Suprapubic skin (tissue), 4 donors: ENCODE results near the gene CMTR2. TPM values are rescaled to one million over a fixed set of nuclear protein-coding genes. Genes with fewer than 3 reads are reported as not detected.

Experiments used
- DNase-seq, 2 donors: peaks; one replicate each; pipeline ENCODE4 v3.0.0-alpha.2; 2019; ENCODE audit warnings: low spot score in 2 of 2
- H3K27ac ChIP-seq: fragments of 200-600 bp; sonication (generic); one replicate; pipeline ENCODE4 v1.5.1; 2019
- H3K27me3 ChIP-seq: fragments of 200-600 bp; sonication (generic); one replicate; pipeline ENCODE4 v1.5.1; 2019
- H3K36me3 ChIP-seq: fragments of 200-600 bp; sonication (generic); one replicate; pipeline ENCODE4 v1.5.1; 2019
- H3K4me1 ChIP-seq: fragments of 200-600 bp; sonication (generic); one replicate; pipeline ENCODE4 v1.5.1; 2019
- H3K4me3 ChIP-seq: fragments of 200-600 bp; sonication (generic); one replicate; pipeline ENCODE4 v1.5.1; 2019; ENCODE audit warnings: mild to moderate bottlenecking
- H3K9me3 ChIP-seq: fragments of 200-600 bp; sonication (generic); one replicate; pipeline ENCODE4 v1.5.1; 2019
- EP300 ChIP-seq: sonication (generic); formaldehyde crosslinking; IDR thresholded peaks from one replicate; pipeline ENCODE4 v1.6.1; 2017; ENCODE audit warnings: antibody characterized with exemption
- POLR2A ChIP-seq, 2 donors: fragments of 450-650 bp; IDR thresholded peaks; one replicate each; pipeline ENCODE4 v1.6.1; 2017; ENCODE audit warnings: antibody characterized with exemption in 2 of 2, mild to moderate bottlenecking in 2 of 2, moderate library complexity in 2 of 2
- POLR2AphosphoS5 ChIP-seq, 3 donors: sonication (generic); formaldehyde crosslinking; IDR thresholded peaks; one replicate each; pipeline ENCODE4 v1.6.1; 2017; ENCODE audit warnings: antibody characterized with exemption in 3 of 3
- WGBS: methylation state at CpG from one replicate; pipeline ENCODE4 v1.1.5; 2018; 5-methylcytosine and 5-hydroxymethylcytosine counted together
- total RNA-seq, 4 donors: library from RNA; depleted of rRNA; stranded (reverse); fragments of >200 nt; gene quantifications; one replicate each; pipeline ENCODE4 v1.1.0, GENCODE V29; 2016
- TF ChIP-seq, protein P1 (sequence below), 2 donors: fragments of 200-600 bp in 1 of 2; fragments of 450-650 bp in 1 of 2; sonication (generic) in 1 of 2; IDR thresholded peaks; one replicate each; pipeline ENCODE4 v1.5.1; 2016 to 2019; ENCODE audit warnings: antibody characterized with exemption in 2 of 2, mild to moderate bottlenecking in 1 of 2, moderate library complexity in 1 of 2

The CMTR2 gene
- total RNA-seq, 4 donors from 2014 or later, result 17.9 to 21.3 (median 19.6) TPM

GRCh38 chr16:71260995-71261394, 28.2 kb downstream of the CMTR2 start:
- Histone ChIP-seq H3K27me3 (no peaks in the 10 kb centered on the region), H3K4me3 (no peak overlapping the region), H3K27ac (no peak overlapping the region), H3K9me3 (no peaks in the 10 kb centered on the region), H3K36me3 (no peaks in the 10 kb centered on the region), H3K4me1 (no peaks in the 10 kb centered on the region)
- DNase-seq, result no peak
- TF ChIP-seq POLR2A (IDR thresholded peaks at IDR 0.05) (no peak), POLR2AphosphoS5 (IDR thresholded peaks at IDR 0.05) (no peak), EP300 (no peak)
- TF ChIP-seq, protein P1, sequence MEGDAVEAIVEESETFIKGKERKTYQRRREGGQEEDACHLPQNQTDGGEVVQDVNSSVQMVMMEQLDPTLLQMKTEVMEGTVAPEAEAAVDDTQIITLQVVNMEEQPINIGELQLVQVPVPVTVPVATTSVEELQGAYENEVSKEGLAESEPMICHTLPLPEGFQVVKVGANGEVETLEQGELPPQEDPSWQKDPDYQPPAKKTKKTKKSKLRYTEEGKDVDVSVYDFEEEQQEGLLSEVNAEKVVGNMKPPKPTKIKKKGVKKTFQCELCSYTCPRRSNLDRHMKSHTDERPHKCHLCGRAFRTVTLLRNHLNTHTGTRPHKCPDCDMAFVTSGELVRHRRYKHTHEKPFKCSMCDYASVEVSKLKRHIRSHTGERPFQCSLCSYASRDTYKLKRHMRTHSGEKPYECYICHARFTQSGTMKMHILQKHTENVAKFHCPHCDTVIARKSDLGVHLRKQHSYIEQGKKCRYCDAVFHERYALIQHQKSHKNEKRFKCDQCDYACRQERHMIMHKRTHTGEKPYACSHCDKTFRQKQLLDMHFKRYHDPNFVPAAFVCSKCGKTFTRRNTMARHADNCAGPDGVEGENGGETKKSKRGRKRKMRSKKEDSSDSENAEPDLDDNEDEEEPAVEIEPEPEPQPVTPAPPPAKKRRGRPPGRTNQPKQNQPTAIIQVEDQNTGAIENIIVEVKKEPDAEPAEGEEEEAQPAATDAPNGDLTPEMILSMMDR (IDR thresholded peaks at IDR 0.05), result no peak

DNA sequence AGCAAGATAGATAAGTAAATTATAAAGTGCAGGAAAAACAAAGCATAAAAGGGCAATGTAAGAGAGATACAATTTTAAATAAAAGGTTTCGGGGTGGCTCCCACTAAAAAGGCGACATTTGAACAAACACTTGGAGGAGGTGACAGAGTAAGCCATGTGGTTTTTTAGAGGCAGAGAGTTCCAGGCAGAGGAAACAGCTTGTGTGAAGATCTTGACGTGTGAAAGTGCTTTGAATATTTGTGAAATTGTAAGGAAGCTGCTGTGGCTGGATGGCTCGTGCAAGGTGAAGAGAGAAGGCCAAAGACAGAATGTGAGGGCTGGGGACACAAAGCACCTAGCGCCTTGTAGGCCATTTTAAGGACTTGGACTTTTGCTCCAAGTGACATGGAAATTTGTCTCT, 30.1 kb downstream of the CMTR2 start:
- Histone ChIP-seq H3K27ac (no peak overlapping the region), H3K4me1 (no peaks in the 10 kb centered on the region), H3K27me3 (no peaks in the 10 kb centered on the region), H3K9me3 (no peaks in the 10 kb centered on the region), H3K36me3 (no peaks in the 10 kb centered on the region), H3K4me3 (no peak overlapping the region)
- TF ChIP-seq POLR2A (IDR thresholded peaks at IDR 0.05) (no peak), POLR2AphosphoS5 (IDR thresholded peaks at IDR 0.05) (no peak), EP300 (no peak)
- TF ChIP-seq, protein P1 (IDR thresholded peaks at IDR 0.05), result no peak
- no peak for DNase-seq
- WGBS, result 86% methylated on average over 5 of the region's 5 CpGs

GRCh38 chr16:71258372-71258771, 30.8 kb downstream of the CMTR2 start:
- 79% methylated on average over 1 of the region's 1 CpG for WGBS

DNA sequence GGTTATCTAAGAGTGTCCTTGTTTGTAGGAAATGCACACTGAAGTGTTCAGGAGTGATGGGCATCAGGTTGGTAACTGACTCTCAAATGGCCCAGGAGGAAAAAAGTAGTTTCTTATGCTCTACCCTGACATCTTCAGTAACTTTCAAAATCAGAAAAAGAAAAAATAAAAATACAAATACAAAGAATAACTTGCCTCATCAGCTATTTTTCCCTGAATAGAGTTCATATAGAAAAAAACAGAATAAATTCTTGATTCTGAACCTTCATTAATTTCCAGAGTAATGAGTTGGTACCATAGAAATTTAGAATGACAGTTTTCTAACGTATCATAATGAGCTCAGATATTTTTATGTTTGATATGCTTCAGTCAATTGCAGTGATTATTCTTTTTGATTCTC, 31.4 kb downstream of the CMTR2 start:
- no peak for TF ChIP-seq EP300
- no peak for TF ChIP-seq POLR2AphosphoS5 (IDR thresholded peaks at IDR 0.05)
- TF ChIP-seq, protein P1 (IDR thresholded peaks at IDR 0.05), result no peak
- TF ChIP-seq POLR2A (IDR thresholded peaks at IDR 0.05), result no peak
- H3K27me3 ChIP-seq, result no peaks in the 10 kb centered on the region
- H3K9me3 ChIP-seq, result no peaks in the 10 kb centered on the region
- WGBS, result 81% methylated on average over 1 of the region's 1 CpG
- no peak overlapping the region for H3K4me3 ChIP-seq
- no peak for DNase-seq
- H3K27ac ChIP-seq, result no peak overlapping the region
- H3K36me3 ChIP-seq, result no peaks in the 10 kb centered on the region
- H3K4me1 ChIP-seq, result no peaks in the 10 kb centered on the region

More at GRCh38 chr16:71258372-71258771, 30.8 kb downstream of the CMTR2 start:
- no peak for DNase-seq
- no peaks in the 10 kb centered on the region for H3K27me3 ChIP-seq
- no peak overlapping the region for H3K27ac ChIP-seq
- TF ChIP-seq POLR2AphosphoS5 (IDR thresholded peaks at IDR 0.05) (no peak), EP300 (no peak), POLR2A (IDR thresholded peaks at IDR 0.05) (no peak)
- TF ChIP-seq, protein P1 (IDR thresholded peaks at IDR 0.05), result no peak
- H3K9me3 ChIP-seq, result no peaks in the 10 kb centered on the region
- H3K36me3 ChIP-seq, result no peaks in the 10 kb centered on the region
- no peaks in the 10 kb centered on the region for H3K4me1 ChIP-seq
- no peak overlapping the region for H3K4me3 ChIP-seq

DNA sequence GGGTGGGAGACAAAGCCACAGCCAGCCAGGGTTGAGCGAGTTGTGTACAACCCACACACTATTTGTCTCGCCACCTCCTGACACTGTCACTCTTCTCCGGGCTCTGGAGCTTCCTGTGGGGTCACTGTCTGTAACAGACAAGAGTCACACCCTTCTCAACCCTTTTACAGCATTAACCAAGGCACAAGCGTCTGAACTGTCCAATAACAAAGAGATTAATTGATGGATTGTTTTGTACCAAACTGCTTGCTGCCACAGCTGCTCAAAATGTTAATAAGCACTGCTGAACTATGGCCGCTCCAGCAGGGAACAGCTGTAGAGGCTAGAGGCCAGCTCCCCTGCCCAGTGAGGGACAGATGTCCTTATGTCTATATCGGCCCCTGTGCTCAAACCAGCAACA, 33.5 kb downstream of the CMTR2 start:
- H3K27ac ChIP-seq, result no peak overlapping the region
- H3K4me1 ChIP-seq, result no peaks in the 10 kb centered on the region
- H3K4me3 ChIP-seq, result no peak overlapping the region
- no peaks in the 10 kb centered on the region for H3K36me3 ChIP-seq
- no peaks in the 10 kb centered on the region for H3K9me3 ChIP-seq
- TF ChIP-seq EP300, result no peak
- TF ChIP-seq POLR2A (IDR thresholded peaks at IDR 0.05), result no peak
- TF ChIP-seq, protein P1 (IDR thresholded peaks at IDR 0.05), result no peak
- no peak for TF ChIP-seq POLR2AphosphoS5 (IDR thresholded peaks at IDR 0.05)
- no peak for DNase-seq
- WGBS, result 60% methylated on average over 6 of the region's 6 CpGs
- H3K27me3 ChIP-seq, result no peaks in the 10 kb centered on the region
